Cardiac septum (tissue), 1 donor: ENCODE measurements around the gene SLC25A10. TPM values are rescaled to one million over a fixed set of nuclear protein-coding genes. Genes with fewer than 3 reads are reported as not detected.

Experiments used
- DNase-seq: peaks from one replicate; pipeline ENCODE4 v3.0.0-alpha.2; 2020; ENCODE audit warnings: low spot score
- intact Hi-C: fragments of 100-400 bp; cut with DNase I; formaldehyde crosslinking; loops from one replicate; pipeline ENCODE4 v1.14.0; 2022
- total RNA-seq: library from RNA; stranded (reverse); fragmentation: NEBNext Ultra II Directional; extraction: Animal tissue kit (Norgen Biotek cat#: 25700); gene quantifications from one replicate; pipeline ENCODE4 v1.2.1, GENCODE V29; 2021
- donor health status: DM: no; HTN: no; CAD: no.

Gene SLC25A10
- total RNA-seq, 1 donor from 2014 or later: 6.3 TPM

- peak; percentile 98 for DNase-seq
- intact Hi-C loops: loop anchor here (2.0 kb wide), 1 partner anchor 20 kb away; the partner anchor contains the start of gene ARL16
Observed at GRCh38 chr17:81702934-81703746, 8.9 kb upstream of the SLC25A10 start, which contains the start of gene MRPL12. MRPL12 (plus strand) TSS chr17:81703367; CDS start chr17:81703502, 135 bp downstream.

- no peak for DNase-seq
Observed at GRCh38 chr17:81703747-81704654, 8.1 kb upstream of the SLC25A10 start.

GRCh38 chr17:81705518-81706231 lies 6.4 kb upstream of the SLC25A10 start:
- intact Hi-C loops: no loop called here
- DNase-seq: no peak

More at GRCh38 chr17:81703747-81704654, 8.1 kb upstream of the SLC25A10 start:
- intact Hi-C loops: loop anchor here (2.0 kb wide), 1 partner anchor 21 kb away; the partner anchor contains the start of gene ARL16

GRCh38 chr17:81706232-81706611 lies 5.9 kb upstream of the SLC25A10 start:
- intact Hi-C loops: no loop called here
- DNase-seq: no peak

GRCh38 chr17:81706757-81707624 lies 5.1 kb upstream of the SLC25A10 start:
- DNase-seq: no peak
- intact Hi-C loops: no loop called here

- no peak for DNase-seq
- intact Hi-C loops: no loop called here
Observed at GRCh38 chr17:81707725-81708646, 4.1 kb upstream of the SLC25A10 start.

- no peak for DNase-seq
Observed at GRCh38 chr17:81708739-81709185, 3.3 kb upstream of the SLC25A10 start.

GRCh38 chr17:81710514-81711308 lies 1.4 kb upstream of the SLC25A10 start:
- DNase-seq: no peak
- intact Hi-C loops: no loop called here

More at GRCh38 chr17:81708739-81709185, 3.3 kb upstream of the SLC25A10 start:
- intact Hi-C loops: no loop called here

GRCh38 chr17:81712468-81713003 lies 452 bp downstream of the SLC25A10 start:
- intact Hi-C loops: no loop called here
- DNase-seq: no peak

- no peak for DNase-seq
- intact Hi-C loops: no loop called here
Observed at GRCh38 chr17:81713004-81713555, 996 bp downstream of the SLC25A10 start.

- no peak for DNase-seq
- intact Hi-C loops: no loop called here
Observed at GRCh38 chr17:81713556-81714411, 1.7 kb downstream of the SLC25A10 start.

- DNase-seq: no peak
- intact Hi-C loops: no loop called here
Observed at GRCh38 chr17:81714412-81715106, 2.5 kb downstream of the SLC25A10 start.

GRCh38 chr17:81715107-81715871 lies 3.2 kb downstream of the SLC25A10 start:
- intact Hi-C loops: no loop called here
- DNase-seq: no peak
